DMS79 treated with DMSO at 0.1 percent for 48 hours (cell line): ENCODE data around the gene ARHGEF2.

Source experiments
- DNase-seq: peaks from one replicate; lab custom pipeline; 2025; lab: John Stamatoyannopoulos, UW

The ARHGEF2 gene

DNA sequence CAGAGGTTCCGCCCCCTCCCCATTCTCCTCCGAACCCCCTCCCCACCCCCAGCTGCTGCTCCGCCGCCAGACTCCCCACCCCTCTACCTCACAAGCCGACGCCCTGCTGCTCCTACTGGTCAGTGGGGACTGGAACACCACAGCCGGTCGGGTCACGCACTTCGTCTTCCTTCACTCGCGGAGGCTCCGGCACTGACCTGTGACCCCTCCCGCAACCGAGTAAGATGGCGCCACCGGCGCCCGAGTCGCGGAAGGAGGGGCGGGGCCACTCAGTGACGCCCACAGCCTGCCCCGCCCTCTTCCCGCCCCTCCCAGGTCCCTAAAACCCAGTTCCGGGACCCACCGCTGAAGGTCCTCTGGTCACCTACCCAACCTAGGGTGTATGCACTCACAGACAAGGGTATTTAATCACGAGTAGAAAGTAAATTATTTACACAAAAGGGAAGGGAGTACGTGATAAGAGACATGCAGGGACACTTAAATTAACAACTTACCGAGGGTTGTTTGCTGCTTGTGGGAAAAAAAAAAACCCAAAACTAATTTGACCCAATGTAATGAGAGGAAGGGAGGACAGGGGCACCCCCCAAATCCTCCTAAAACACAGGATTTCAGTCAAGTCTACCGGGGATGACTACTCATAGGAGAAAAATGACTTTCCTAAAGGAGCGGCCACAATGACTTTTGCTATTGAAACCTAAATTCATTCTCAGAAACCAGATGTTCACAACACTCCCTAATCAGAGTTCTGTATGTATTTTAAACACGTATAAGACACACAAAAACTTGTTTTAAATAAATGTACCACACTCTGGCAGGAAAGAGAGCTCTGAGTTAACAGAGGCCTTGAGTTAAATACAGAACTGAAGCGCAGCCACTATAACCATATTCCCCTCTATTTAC is 66.9 kb downstream of the ARHGEF2 start, which contains the start of gene RIT1:
TSS of gene RIT1 (minus strand) at position 194 of the 900 bp plus-strand sequence. CDS start 588 bp downstream, outside the sequence.
- DNase-seq: peak; percentile 64

DNA sequence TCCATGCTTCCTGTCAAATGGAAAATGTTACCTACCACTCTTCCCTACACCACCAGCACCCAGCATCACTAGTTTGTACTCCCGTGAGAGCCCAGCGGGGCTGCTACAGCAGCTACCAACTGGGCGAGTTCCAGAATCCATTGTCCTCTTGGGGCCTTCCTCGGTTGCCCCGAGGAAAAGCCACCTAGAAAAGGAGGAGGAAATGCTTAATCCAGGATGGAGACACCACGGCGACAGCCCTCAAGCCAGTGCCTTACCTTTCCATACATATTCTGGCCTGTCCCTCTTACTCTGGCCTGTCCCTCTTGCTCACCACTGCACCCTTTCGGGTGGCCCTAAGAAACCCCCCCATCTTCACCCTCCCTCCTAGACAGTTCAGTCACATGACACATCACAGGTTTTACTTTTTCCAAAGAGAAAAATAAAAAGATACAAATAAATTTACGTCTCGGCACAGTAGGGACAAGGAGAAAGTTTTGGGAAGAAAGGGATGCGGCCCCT is 67.7 kb downstream of the ARHGEF2 start:
- DNase-seq: peak; percentile 32

DNA sequence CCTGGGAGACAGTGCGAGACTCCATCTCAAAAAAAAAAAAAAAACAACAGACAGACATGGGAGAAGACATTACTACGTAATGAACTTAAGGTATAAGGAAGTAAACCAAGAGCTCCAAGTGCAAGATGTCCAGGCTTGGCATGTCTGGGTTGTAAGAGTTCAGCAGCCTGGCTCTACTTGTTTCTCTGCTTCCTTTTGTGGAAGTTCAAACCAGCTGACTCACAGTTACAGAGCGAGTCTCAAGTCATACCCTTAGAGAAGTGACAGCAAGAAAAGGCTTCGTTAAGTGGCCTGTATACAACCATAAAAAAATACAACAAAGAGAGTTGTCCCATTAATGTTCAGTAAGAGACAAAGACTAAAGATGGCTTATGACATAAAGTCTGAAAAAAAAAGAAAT is 68.5 kb downstream of the ARHGEF2 start:
- no peak for DNase-seq

DNA sequence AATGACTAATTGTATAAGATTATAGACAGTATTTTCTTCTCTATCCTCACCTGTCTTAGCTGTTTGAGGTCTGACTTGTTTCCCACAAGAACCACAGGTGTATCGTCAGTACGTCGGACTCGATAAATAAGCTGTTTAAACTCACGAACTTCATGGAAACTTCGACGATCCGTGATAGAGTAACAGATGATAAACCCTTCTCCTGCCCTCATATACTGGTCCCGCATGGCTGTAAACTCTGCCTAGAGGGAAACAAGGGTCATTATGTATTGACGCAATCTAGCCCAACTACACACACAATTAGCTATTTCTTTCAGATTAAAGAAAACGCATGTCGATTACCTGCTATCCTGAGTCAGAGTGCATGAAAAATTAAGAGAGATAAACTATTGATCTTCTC is 74.1 kb downstream of the ARHGEF2 start:
- DNase-seq: no peak

DNA sequence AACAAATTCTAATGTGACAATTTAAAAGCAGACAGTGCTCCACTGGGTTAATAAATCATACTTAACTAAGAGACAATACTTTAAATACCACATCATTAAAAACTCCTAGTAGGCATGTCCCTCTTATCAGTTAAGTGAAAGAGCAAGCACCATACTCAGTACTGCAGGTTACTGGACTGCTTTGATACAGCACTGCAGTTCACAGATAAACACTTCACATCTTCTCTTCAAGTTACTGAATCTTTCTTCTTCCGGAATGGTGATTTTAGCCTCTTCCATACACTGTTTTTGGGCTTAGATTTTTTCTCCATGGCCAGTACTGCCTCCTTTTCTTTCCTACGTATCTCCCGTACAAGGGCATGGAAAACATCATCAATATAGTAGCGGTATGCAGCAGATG is 78.2 kb downstream of the ARHGEF2 start:
- DNase-seq: no peak

DNA sequence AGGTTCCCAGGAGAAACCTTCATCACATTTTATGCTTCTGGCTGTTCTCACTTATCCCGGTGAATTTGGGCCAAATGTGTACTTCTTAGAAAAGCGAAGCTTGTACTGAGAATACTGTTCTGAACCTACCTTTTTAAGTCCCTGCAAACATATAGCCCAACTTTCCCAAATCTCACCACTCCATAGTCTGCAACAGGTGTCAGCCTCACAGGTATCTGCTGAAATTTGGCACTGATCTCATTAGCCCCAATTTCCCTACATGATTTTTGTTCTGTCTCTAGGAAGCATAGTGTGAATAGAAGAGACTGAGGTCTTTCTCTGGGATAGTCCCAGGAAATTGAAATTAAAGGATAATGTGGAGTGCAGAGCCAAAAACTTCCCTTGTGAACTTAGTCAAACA is 78.7 kb downstream of the ARHGEF2 start:
- DNase-seq: no peak

DNA sequence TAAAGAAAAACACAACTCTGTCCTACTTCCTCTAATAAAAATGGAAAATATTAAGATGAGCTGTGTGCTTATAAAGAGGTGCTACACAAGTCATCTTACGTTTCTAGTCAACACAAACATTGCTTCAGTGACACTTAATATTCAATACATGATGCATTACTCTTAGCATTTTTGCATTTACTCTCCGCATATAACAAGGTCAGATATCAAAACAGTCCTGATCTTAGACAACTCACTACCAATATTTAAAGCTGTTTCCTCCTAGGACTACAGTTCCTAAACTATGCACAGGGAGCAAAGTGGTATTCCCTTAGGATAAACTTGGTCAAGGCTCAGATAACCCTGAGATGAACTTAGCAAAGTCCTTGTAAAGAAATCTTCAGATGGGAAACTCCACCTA is 79.5 kb downstream of the ARHGEF2 start:
- DNase-seq: no peak

DNA sequence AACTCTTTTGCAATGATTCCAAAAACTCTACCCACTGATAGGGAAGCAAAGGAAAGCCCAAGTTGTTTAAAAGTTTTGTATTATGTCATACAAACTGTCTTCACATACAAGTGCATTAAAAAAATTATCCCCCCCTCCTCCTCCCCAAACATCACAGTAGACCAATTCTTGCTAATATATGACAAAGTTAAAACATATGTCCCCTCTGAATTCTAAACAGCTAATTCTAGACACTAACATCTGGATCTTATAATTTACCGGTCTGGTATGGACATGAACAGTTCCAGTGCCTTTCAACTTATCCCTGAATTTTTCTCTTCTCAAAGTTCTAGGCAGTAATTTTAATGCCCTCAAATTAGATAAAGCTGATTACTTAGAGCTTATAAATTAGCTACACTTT is 80.6 kb downstream of the ARHGEF2 start:
- DNase-seq: no peak
